Kidney glomerular epithelial cell (primary cell): ENCODE results near the gene NOP53.
"Not testable (repeated sequence)": the region's sequence is repeated elsewhere in the genome, so short reads cannot be mapped to it uniquely, and the experiment has no call there.

ENCODE experiments used
- DNase-seq: peaks from one replicate; lab custom pipeline; 2025; lab: John Stamatoyannopoulos, UW

NOP53 gene

GRCh38 chr19:47754206-47755064 is 9.1 kb downstream of the NOP53 start:
- no peak for DNase-seq

GRCh38 chr19:47755065-47755761 is 9.9 kb downstream of the NOP53 start:
- no peak for DNase-seq

GRCh38 chr19:47755762-47756626 is 10.6 kb downstream of the NOP53 start:
- DNase-seq: no peak

- DNase-seq: no peak
These were observed 11.2 kb downstream of the NOP53 start for GRCh38 chr19:47756627-47756929.

GRCh38 chr19:47756953-47757608 is 11.7 kb downstream of the NOP53 start:
- no peak for DNase-seq

GRCh38 chr19:47757617-47758442 is 12.5 kb downstream of the NOP53 start:
- DNase-seq: no peak

- no peak for DNase-seq
These were observed 13.1 kb downstream of the NOP53 start for GRCh38 chr19:47758443-47758804.

- no peak for DNase-seq
These were observed 15.3 kb downstream of the NOP53 start for GRCh38 chr19:47760632-47760999.

- no peak for DNase-seq
These were observed 16.2 kb downstream of the NOP53 start for GRCh38 chr19:47761566-47761965.

- no peak for DNase-seq
These were observed 16.8 kb downstream of the NOP53 start for GRCh38 chr19:47762151-47762550.

GRCh38 chr19:47762615-47763308 is 17.4 kb downstream of the NOP53 start:
- no peak for DNase-seq

- not testable (repeated sequence) for DNase-seq
These were observed 19.4 kb downstream of the NOP53 start for GRCh38 chr19:47764705-47765104.

- no peak for DNase-seq
These were observed 20.4 kb downstream of the NOP53 start for GRCh38 chr19:47765523-47766358.

GRCh38 chr19:47766359-47766620 is 20.9 kb downstream of the NOP53 start:
- no peak for DNase-seq

- no peak for DNase-seq
These were observed 21.3 kb downstream of the NOP53 start for GRCh38 chr19:47766670-47767069.

GRCh38 chr19:47767349-47767748 is 22.0 kb downstream of the NOP53 start:
- DNase-seq: no peak

GRCh38 chr19:47768604-47769003 is 23.3 kb downstream of the NOP53 start:
- no peak for DNase-seq

- no peak for DNase-seq
These were observed 24.2 kb downstream of the NOP53 start for GRCh38 chr19:47769534-47769933.

- DNase-seq: not testable (repeated sequence)
These were observed 25.9 kb downstream of the NOP53 start for GRCh38 chr19:47771291-47771690.

- DNase-seq: no peak
These were observed 31.2 kb downstream of the NOP53 start for GRCh38 chr19:47776568-47776967.
